HG03060 (cell line): ENCODE data around the gene POLR2B.

ENCODE experiments used
- ATAC-seq: cut with Tn5 transposase; IDR thresholded peaks from one replicate; pipeline ENCODE4 v1.9.1; 2021; ENCODE audit warnings: low read depth, moderate number of reproducible peaks; ENCODE audit not compliant: unreplicated experiment

POLR2B gene

DNA sequence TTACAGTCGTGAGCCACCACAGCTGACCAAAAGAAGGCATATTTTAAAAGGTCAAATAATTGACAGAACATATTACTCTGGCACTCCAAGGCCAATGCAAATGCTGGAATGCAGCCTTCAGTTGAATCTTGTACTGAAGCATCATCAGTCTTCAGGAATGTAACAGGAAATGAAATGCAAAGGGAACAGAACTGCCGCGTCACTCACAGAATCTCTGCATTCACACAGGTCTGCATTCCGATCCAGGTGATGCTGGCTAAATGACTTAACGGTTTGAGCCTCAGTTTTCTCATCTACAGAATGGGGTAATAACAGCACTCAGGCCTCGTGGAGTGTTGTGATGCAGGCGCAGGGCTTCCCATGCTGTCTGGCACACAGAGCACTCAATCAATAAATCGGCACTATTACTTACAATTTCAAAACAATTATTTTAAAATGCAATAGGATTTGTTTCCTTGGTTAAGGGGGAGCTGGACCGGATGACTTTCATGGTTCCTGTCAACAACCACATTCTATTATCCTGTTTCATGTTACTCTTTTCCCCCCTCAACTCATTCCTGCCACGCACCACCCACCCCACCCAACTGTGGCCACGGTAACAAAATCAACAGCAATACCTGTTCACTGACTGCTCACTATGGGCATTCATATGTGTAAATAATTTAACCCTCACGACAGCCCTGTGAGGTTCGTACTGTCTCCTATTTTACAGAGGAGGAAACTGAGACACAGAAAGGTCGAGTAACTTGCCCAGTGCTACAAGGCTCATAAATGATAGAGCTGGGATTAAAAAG is 99.1 kb downstream of the POLR2B start:
- ATAC-seq: no peak

DNA sequence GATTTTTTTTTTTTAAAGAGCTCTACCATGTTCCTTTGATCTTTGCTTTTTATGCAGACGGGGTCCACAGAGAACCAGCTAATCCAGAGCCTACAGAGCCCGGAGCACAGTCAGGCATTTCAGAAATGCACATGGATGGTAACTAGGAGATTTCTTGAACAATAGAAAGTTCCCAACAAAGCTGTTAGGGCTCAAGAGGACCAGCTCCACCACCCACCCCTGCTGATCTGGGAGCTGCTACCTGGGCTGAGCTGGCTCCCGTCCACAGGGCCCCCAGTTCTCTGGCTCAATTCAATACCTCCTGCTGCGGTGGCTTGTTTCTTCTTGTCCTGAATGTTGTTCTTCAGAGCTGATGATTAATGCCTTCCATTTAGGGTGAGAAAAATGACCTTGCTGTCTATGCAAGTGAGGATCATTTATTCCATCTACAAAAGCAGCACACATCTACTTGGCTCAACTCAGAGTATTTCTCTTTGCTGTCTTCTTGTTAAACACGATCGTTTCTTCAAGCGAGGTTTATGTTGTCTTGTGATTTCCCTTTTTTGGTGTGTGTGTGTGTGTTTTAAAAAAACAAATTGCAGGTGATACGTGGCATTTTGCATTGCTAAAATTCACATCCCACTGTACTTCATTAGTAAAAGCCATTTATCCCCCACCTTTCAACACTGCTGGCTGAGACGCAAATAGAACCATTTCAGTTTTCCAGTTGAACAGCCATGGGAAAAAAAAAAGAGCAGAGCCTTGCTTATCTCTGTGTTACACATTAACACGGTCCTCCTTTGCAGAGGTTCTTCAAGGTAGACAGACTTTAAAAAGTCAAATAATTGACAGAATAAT is 100.2 kb downstream of the POLR2B start:
- no peak for ATAC-seq
